H1 (cell line): Measurements from ENCODE around the gene FAM53A. TPM values are rescaled to one million over a fixed set of nuclear protein-coding genes. Genes with fewer than 3 reads are reported as not detected.

Source experiments
- CTCF ChIA-PET: fragments of 300-600 bp; sonication (Branson Sonifier 250); formaldehyde crosslinking; loops from one replicate; lab custom pipeline; 2021; ENCODE audit not compliant: partially characterized antibody; lab: Charles Lee
- POLR2A ChIA-PET: fragments of 300-600 bp; sonication (Branson Sonifier 250); formaldehyde crosslinking; loops from one replicate; lab custom pipeline; 2021; ENCODE audit warnings: inconsistent platforms; ENCODE audit not compliant: partially characterized antibody; lab: Charles Lee
- DNase-seq, 2 experiments: peaks; one replicate each; pipeline versions ENCODE4 v3.0.0 to v3.0.0-alpha.2; 2010 to 2022; ENCODE audit warnings: low spot score in 2 of 2, low read depth in 1 of 2, mixed read lengths in 1 of 2
- FAIRE-seq: peaks from 2 replicates; lab custom pipeline; 2011; peaks lifted over from hg19 to GRCh38; lab: Jason Lieb, UNC
- H2AFZ ChIP-seq: 2 replicates; pipeline ENCODE4 v1.8.1; 2012; ENCODE audit warnings: low read length, inconsistent platforms
- H2AK5ac ChIP-seq: 2 replicates; pipeline ENCODE4 v1.6.1; 2013; ENCODE audit warnings: low read depth, low read length
- H2BK120ac ChIP-seq: replicated peaks from 2 replicates; pipeline ENCODE3; 2013; ENCODE audit warnings: low read depth, low read length, inconsistent platforms
- H2BK12ac ChIP-seq: 2 replicates; pipeline ENCODE4 v1.6.1; 2013; ENCODE audit warnings: low read depth, low read length
- H2BK15ac ChIP-seq: 2 replicates; pipeline ENCODE4 v1.6.1; 2013; ENCODE audit warnings: low read length
- H2BK20ac ChIP-seq: 2 replicates; pipeline ENCODE4 v1.6.1; 2013; ENCODE audit warnings: low read length
- H2BK5ac ChIP-seq: 2 replicates; pipeline ENCODE4 v1.6.1; 2013; ENCODE audit warnings: low read depth, low read length
- H3K14ac ChIP-seq: 2 replicates; pipeline ENCODE4 v1.6.1; 2013; ENCODE audit warnings: inconsistent platforms; ENCODE audit not compliant: insufficient read length
- H3K18ac ChIP-seq: 2 replicates; pipeline ENCODE4 v1.6.1; 2013; ENCODE audit warnings: low read length; ENCODE audit errors: extremely low read depth
- H3K23ac ChIP-seq: 2 replicates; pipeline ENCODE4 v1.6.1; 2013; ENCODE audit warnings: inconsistent platforms; ENCODE audit not compliant: insufficient read length
- H3K23me2 ChIP-seq: 2 replicates; pipeline ENCODE4 v1.6.1; 2013; ENCODE audit warnings: low read depth, low read length
- H3K27ac ChIP-seq: 2 replicates; pipeline ENCODE4 v1.6.1; 2011; ENCODE audit warnings: low read depth, low read length, inconsistent platforms
- H3K27me3 ChIP-seq, 4 experiments: replicated peaks in 1 of 4; 1 replicate in 1 of 4; 2 replicates in 3 of 4; pipeline versions ENCODE4 v1.6.1 to v1.8.1; 2011 to 2013; ENCODE audit warnings: low read length in 3 of 4, mild to moderate bottlenecking in 3 of 4, inconsistent platforms in 2 of 4, mixed read lengths in 2 of 4, moderate library complexity in 1 of 4; ENCODE audit not compliant: control insufficient read depth in 3 of 4, insufficient read depth in 3 of 4; ENCODE audit errors: extremely low read depth in 1 of 4
- H3K36me3 ChIP-seq, 4 experiments: 2 replicates each; pipeline versions ENCODE4 v1.6.1 to v1.8.1; 2011 to 2013; ENCODE audit warnings: mild to moderate bottlenecking in 4 of 4, low read length in 3 of 4, moderate library complexity in 2 of 4, control low read depth in 1 of 4, inconsistent platforms in 1 of 4; ENCODE audit not compliant: insufficient read depth in 4 of 4, control insufficient read depth in 2 of 4
- H3K4ac ChIP-seq: replicated peaks from 2 replicates; pipeline ENCODE3; 2013; ENCODE audit warnings: low read length, low read depth, mixed read lengths, inconsistent platforms; ENCODE audit not compliant: insufficient read length
- H3K4me1 ChIP-seq, 4 experiments: replicated peaks in 1 of 4; 1 replicate in 1 of 4; 2 replicates in 3 of 4; pipeline versions ENCODE4 v1.6.1 to v1.8.1; 2011 to 2013; ENCODE audit warnings: low read length in 3 of 4, inconsistent platforms in 2 of 4, mixed read lengths in 1 of 4; ENCODE audit not compliant: insufficient read depth in 4 of 4, control insufficient read depth in 3 of 4
- H3K4me2 ChIP-seq, 2 experiments: 2 replicates each; pipeline versions ENCODE4 v1.6.1 to v1.8.1; 2011 to 2013; ENCODE audit warnings: low read depth in 2 of 2, low read length in 2 of 2, control low read depth in 1 of 2, inconsistent platforms in 1 of 2, mild to moderate bottlenecking in 1 of 2; ENCODE audit not compliant: insufficient read depth in 1 of 2
- H3K4me3 ChIP-seq, 4 experiments: fragments of 200-600, 300-600 bp in 1 of 4; sonication (generic), shearing (Covaris generic), sonication (Bioruptor Twin) in 1 of 4; 2 replicates each; pipeline versions ENCODE4 v1.5.1 to v1.8.1; 2011 to 2016; ENCODE audit warnings: low read length in 4 of 4, low read depth in 3 of 4, control low read depth in 2 of 4, inconsistent platforms in 2 of 4, mild to moderate bottlenecking in 2 of 4, mixed read lengths in 1 of 4, moderate library complexity in 1 of 4; ENCODE audit not compliant: insufficient read depth in 2 of 4; ENCODE audit errors: extremely low read depth in 1 of 4
- H3K56ac ChIP-seq: replicated peaks from 2 replicates; pipeline ENCODE3; 2013; ENCODE audit warnings: low read depth, mild to moderate bottlenecking, mixed read lengths, low read length, inconsistent platforms; ENCODE audit not compliant: insufficient read length
- H3K79me1 ChIP-seq: 2 replicates; pipeline ENCODE4 v1.6.1; 2013; ENCODE audit warnings: low read depth, low read length, control low read depth
- H3K79me2 ChIP-seq, 2 experiments: 2 replicates each; pipeline versions ENCODE4 v1.6.1 to v1.8.1; 2012 to 2013; ENCODE audit warnings: low read length in 2 of 2, mild to moderate bottlenecking in 2 of 2, inconsistent platforms in 1 of 2; ENCODE audit not compliant: insufficient read depth in 2 of 2, control insufficient read depth in 1 of 2
- H3K9ac ChIP-seq, 4 experiments: replicated peaks in 1 of 4; 1 replicate in 1 of 4; 2 replicates in 3 of 4; pipeline versions ENCODE4 v1.6.1 to v1.8.1; 2011 to 2013; ENCODE audit warnings: low read depth in 3 of 4, low read length in 3 of 4, control low read depth in 2 of 4, mild to moderate bottlenecking in 2 of 4, moderate library complexity in 2 of 4, inconsistent platforms in 1 of 4; ENCODE audit errors: extremely low read depth in 1 of 4
- H3K9me3 ChIP-seq, 2 experiments: 2 replicates each; pipeline versions ENCODE4 v1.6.1 to v1.8.1; 2012 to 2013; ENCODE audit warnings: mild to moderate bottlenecking in 2 of 2, moderate library complexity in 2 of 2, control low read depth in 1 of 2, inconsistent platforms in 1 of 2, low read depth in 1 of 2, low read length in 1 of 2, mixed read lengths in 1 of 2; ENCODE audit not compliant: insufficient read depth in 2 of 2
- H4K20me1 ChIP-seq, 2 experiments: replicated peaks in 1 of 2; 2 replicates each; pipeline versions ENCODE3 to v1.8.1; 2011 to 2013; ENCODE audit warnings: inconsistent platforms in 2 of 2, low read length in 2 of 2, mild to moderate bottlenecking in 1 of 2; ENCODE audit not compliant: insufficient read depth in 2 of 2, control insufficient read depth in 1 of 2
- H4K5ac ChIP-seq: 2 replicates; pipeline ENCODE4 v1.6.1; 2013; ENCODE audit warnings: low read length, low read depth, mixed read lengths, inconsistent platforms; ENCODE audit not compliant: insufficient read length
- H4K8ac ChIP-seq: 2 replicates; pipeline ENCODE4 v1.8.0; 2013; ENCODE audit warnings: mild to moderate bottlenecking, moderate library complexity, low read length, inconsistent platforms; ENCODE audit not compliant: insufficient read depth; ENCODE audit errors: extremely low read depth
- H4K91ac ChIP-seq: replicated peaks from 2 replicates; pipeline ENCODE3; 2013; ENCODE audit warnings: low read length, mixed read lengths, inconsistent platforms; ENCODE audit not compliant: insufficient read length
- EP300 ChIP-seq, 2 experiments: IDR thresholded peaks; 1 replicate in 1 of 2; 2 replicates in 1 of 2; pipeline ENCODE4 v1.6.1; 2011 to 2012; ENCODE audit warnings: low read depth in 2 of 2, low read length in 2 of 2, mild to moderate bottlenecking in 2 of 2, borderline replicate concordance in 1 of 2, inconsistent platforms in 1 of 2, moderate library complexity in 1 of 2
- KDM4A ChIP-seq: IDR thresholded peaks from one replicate; pipeline ENCODE4 v1.7.1; 2012; ENCODE audit warnings: low read depth, mild to moderate bottlenecking, moderate library complexity, low read length, inconsistent platforms; ENCODE audit not compliant: severe bottlenecking
- KDM5A ChIP-seq: fragments of 200-600 bp; IDR thresholded peaks from 2 replicates; pipeline ENCODE4 v1.7.1; 2012; ENCODE audit warnings: mild to moderate bottlenecking, low read length, inconsistent platforms, mixed read lengths
- MAX ChIP-seq: IDR thresholded peaks from 2 replicates; pipeline ENCODE4 v1.6.1; 2012; ENCODE audit warnings: inconsistent platforms
- SP1 ChIP-seq: IDR thresholded peaks from 2 replicates; pipeline ENCODE4 v1.6.1; 2011; ENCODE audit warnings: low read depth, low read length
- WGBS, 2 experiments: shearing (Covaris generic) in 1 of 2; methylation state at CpG; one replicate each; pipeline versions ENCODE4 v1.1.6 to v1.1.7; 2013 to 2015; ENCODE audit warnings: low lambda C conversion rate in 2 of 2, mixed read lengths in 2 of 2, inconsistent platforms in 1 of 2, low coverage in 1 of 2, missing lambda C conversion rate in 1 of 2; ENCODE audit not compliant: insufficient replicate concordance in 2 of 2, insufficient coverage in 1 of 2, insufficient read length in 1 of 2; ENCODE audit errors: extremely low coverage in 1 of 2, missing lambda C conversion rate in 1 of 2; 5-methylcytosine and 5-hydroxymethylcytosine counted together
- polyA plus RNA-seq, 7 experiments: library from polyadenylated mRNA; depleted of rRNA in 3 of 7; stranded (reverse) in 5 of 7; unstranded in 2 of 7; fragments of >200 nt in 5 of 7; fragments of 200-250 nt in 2 of 7; gene quantifications; 1 replicate in 5 of 7; 2 replicates in 1 of 7; 4 replicates in 1 of 7; pipeline versions ENCODE4 v1.2.1 to v1.2.3, GENCODE V29; 2011 to 2013; ENCODE audit warnings: missing spikeins in 2 of 7, mixed read lengths in 2 of 7
- total RNA-seq: library from RNA; stranded (reverse); fragmentation: NEBNext Ultra II Directional; extraction: Animal tissue kit (Norgen Biotek cat#: 25700); gene quantifications from 2 replicates; pipeline ENCODE4 v1.2.1, GENCODE V29; 2021

The FAM53A gene
- total and polyA plus RNA-seq, 2 of the 8 experiments (the other 6 are each of a cell fraction or from before 2014, with no cell fraction given) = 1.9 to 2.0 TPM

DNA sequence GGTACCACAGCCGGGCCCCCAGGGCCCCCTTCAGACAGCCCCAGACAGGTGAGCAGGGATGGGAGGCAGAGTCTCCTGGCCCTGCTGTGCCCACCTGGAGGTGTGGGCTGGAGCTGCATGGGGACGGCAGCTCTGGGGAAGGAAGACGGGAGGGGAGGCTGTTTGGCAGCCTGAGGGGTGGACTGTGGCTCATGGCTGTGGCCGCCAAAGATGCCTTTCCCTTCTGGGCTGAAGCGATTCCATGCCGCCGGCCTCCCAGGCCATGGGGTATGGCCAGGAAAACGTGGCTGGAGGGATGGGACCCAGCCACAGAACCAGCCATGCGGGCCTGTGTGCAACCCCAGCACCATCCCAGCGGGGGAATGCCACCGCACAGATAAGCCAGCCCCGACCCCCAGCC is 65.7 kb downstream of the FAM53A start:
- no peak overlapping the region for H2BK20ac ChIP-seq
- H4K5ac ChIP-seq = no peak overlapping the region
- POLR2A ChIA-PET = no interaction called here
- H3K23ac ChIP-seq = no peak overlapping the region
- 96% methylated on average over 7 of the region's 12 CpGs; no CpG with 5 or more reads in 1 of the 2 experiments for WGBS, 2 experiments
- no peak overlapping the region for H4K8ac ChIP-seq
- no peak overlapping the region for H3K4me3 ChIP-seq
- H3K79me1 ChIP-seq = no peaks in the 10 kb centered on the region
- H2BK120ac ChIP-seq = no peak overlapping the region
- TF ChIP-seq SP1 (no peak), MAX (no peak), KDM5A (no peak), EP300 (IDR thresholded peaks at IDR 0.05; ENCODE audit: borderline replicate concordance in 1 of 2, low read depth in 2 of 2, low read length in 2 of 2) (no peak), KDM4A (no peak)
- H3K56ac ChIP-seq = no peak overlapping the region
- no peak overlapping the region for H3K14ac ChIP-seq
- no peak overlapping the region for H2AFZ ChIP-seq
- no peaks in the 10 kb centered on the region for H3K79me2 ChIP-seq
- H3K4me2 ChIP-seq = no peak overlapping the region
- no peak overlapping the region for H2BK12ac ChIP-seq
- H3K9me3 ChIP-seq = no peaks in the 10 kb centered on the region; a peak in 1 of 4 replicates
- no peak overlapping the region for H3K18ac ChIP-seq
- H2AK5ac ChIP-seq = no peak overlapping the region
- DNase-seq (no peak), FAIRE-seq (no peak)
- H3K4ac ChIP-seq = no peak overlapping the region
- H2BK5ac ChIP-seq = no peak overlapping the region
- H3K36me3 ChIP-seq = no peaks in the 10 kb centered on the region
- H3K27me3 ChIP-seq = no peaks in the 10 kb centered on the region
- no peaks in the 10 kb centered on the region; the same call in 1 of the 2 replicates for H3K23me2 ChIP-seq
- H3K4me1 ChIP-seq = no peaks in the 10 kb centered on the region
- no peak overlapping the region for H2BK15ac ChIP-seq
- CTCF ChIA-PET = interaction anchor here (1.4 to 4.3 kb wide), 2 partner anchors 11 to 75 kb away, joined by 4 to 24 read pairs; no protein-coding TSS in a partner anchor
- H3K27ac ChIP-seq = no peak overlapping the region
- H4K91ac ChIP-seq = no peak overlapping the region
- no peaks in the 10 kb centered on the region for H4K20me1 ChIP-seq
- no peak overlapping the region for H3K9ac ChIP-seq
